Ishikawa (cell line): ENCODE measurements around the gene DYNLRB2.
A peak's percentile ranks its signal among the peaks of the same experiment; 100 is the strongest.

Source experiments
- CEBPB ChIP-seq: IDR thresholded peaks from 2 replicates; pipeline ENCODE4 v1.6.1; 2012
- CREB1 ChIP-seq: IDR thresholded peaks from 2 replicates; pipeline ENCODE4 v1.6.1; 2012; ENCODE audit warnings: low read depth
- EGR1 ChIP-seq: IDR thresholded peaks from 2 replicates; pipeline ENCODE4 v1.6.1; 2012
- EP300 ChIP-seq: IDR thresholded peaks from 2 replicates; pipeline ENCODE4 v1.6.1; 2012; ENCODE audit warnings: borderline replicate concordance
- FOXM1 ChIP-seq: IDR thresholded peaks from 2 replicates; pipeline ENCODE4 v1.6.1; 2012; ENCODE audit warnings: low read depth, borderline replicate concordance
- MAX ChIP-seq: IDR thresholded peaks from 2 replicates; pipeline ENCODE4 v1.6.1; 2012
- NFIC ChIP-seq: IDR thresholded peaks from 2 replicates; pipeline ENCODE4 v1.6.1; 2012
- RAD21 ChIP-seq: IDR thresholded peaks from 2 replicates; pipeline ENCODE4 v1.6.1; 2012; ENCODE audit warnings: low read depth
- REST ChIP-seq: IDR thresholded peaks from 2 replicates; pipeline ENCODE4 v1.6.1; 2012; ENCODE audit warnings: low read depth, mild to moderate bottlenecking
- TAF1 ChIP-seq: IDR thresholded peaks from 2 replicates; pipeline ENCODE4 v1.6.1; 2012; ENCODE audit warnings: low read depth, mild to moderate bottlenecking
- TCF12 ChIP-seq: IDR thresholded peaks from 2 replicates; pipeline ENCODE4 v1.6.1; 2012; ENCODE audit warnings: low read depth
- TEAD4 ChIP-seq: IDR thresholded peaks from 2 replicates; pipeline ENCODE4 v1.6.1; 2012
- USF1 ChIP-seq: IDR thresholded peaks from 2 replicates; pipeline ENCODE4 v1.6.1; 2012
- YY1 ChIP-seq: IDR thresholded peaks from 2 replicates; pipeline ENCODE4 v1.6.1; 2012; ENCODE audit warnings: low read depth
- ZBTB7A ChIP-seq: IDR thresholded peaks from 2 replicates; pipeline ENCODE4 v1.6.1; 2012; ENCODE audit warnings: low read depth

The DYNLRB2 gene

GRCh38 chr16:80540516-80541305, at the start of gene DYNLRB2:
DYNLRB2 (plus strand) TSS chr16:80540993; CDS start chr16:80541077, 84 bp downstream.
- TF ChIP-seq YY1 (no peak), TCF12 (0 out of 2 replicates have a peak, but pooled peaks have one; percentile 42), REST (no peak), NFIC (no peak), MAX (peak; percentile 79), USF1 (0 out of 2 replicates have a peak, but pooled peaks have one; percentile 18), CEBPB (no peak), TAF1 (no peak)

GRCh38 chr16:80500116-80500859, 40.5 kb upstream of the DYNLRB2 start:
- TF ChIP-seq CEBPB (no peak), TCF12 (no peak), TAF1 (no peak), TEAD4 (no peak), FOXM1 (no peak), EP300 (no peak), USF1 (no peak), NFIC (no peak), EGR1 (no peak), CREB1 (no peak), RAD21 (no peak), MAX (no peak), YY1 (no peak), ZBTB7A (no peak)

- no peak for TF ChIP-seq CREB1
- no peak for TF ChIP-seq ZBTB7A
- no peak for TF ChIP-seq TAF1
- TF ChIP-seq TEAD4, result no peak
- TF ChIP-seq RAD21, result no peak
- TF ChIP-seq FOXM1, result no peak
- no peak for TF ChIP-seq USF1
- TF ChIP-seq TCF12, result no peak
- TF ChIP-seq REST, result no peak
- TF ChIP-seq YY1, result no peak
Measured at GRCh38 chr16:80500961-80501525, 39.8 kb upstream of the DYNLRB2 start.

- TF ChIP-seq TEAD4 (no peak), YY1 (no peak), USF1 (no peak), ZBTB7A (no peak), EP300 (no peak), EGR1 (no peak), RAD21 (no peak)
Measured at GRCh38 chr16:80503107-80503506, 37.7 kb upstream of the DYNLRB2 start.
